Endodermal cell (in vitro differentiated cells): ENCODE measurements around the gene TTF2. TPM values are rescaled to one million over a fixed set of nuclear protein-coding genes. Genes with fewer than 3 reads are reported as not detected.

ENCODE experiments used
- DNase-seq: peaks from one replicate; pipeline ENCODE4 v3.0.0-alpha.2; 2017
- H3K27ac ChIP-seq: 2 replicates; pipeline ENCODE4 v1.5.1; 2013; ENCODE audit warnings: mild to moderate bottlenecking, low read depth, low read length, moderate library complexity
- H3K27me3 ChIP-seq: 2 replicates; pipeline ENCODE4 v1.6.1; 2013; ENCODE audit warnings: mild to moderate bottlenecking, low read length, moderate library complexity; ENCODE audit not compliant: insufficient read depth, control insufficient read depth, poor library complexity, severe bottlenecking
- H3K36me3 ChIP-seq: 2 replicates; pipeline ENCODE4 v1.7.0; 2013; ENCODE audit warnings: mild to moderate bottlenecking, low read length, moderate library complexity; ENCODE audit not compliant: control insufficient read depth, insufficient read depth
- H3K4me1 ChIP-seq: one replicate; pipeline ENCODE4 v1.7.0; 2013; ENCODE audit warnings: low read length; ENCODE audit not compliant: control insufficient read depth, insufficient read depth
- H3K4me3 ChIP-seq: 2 replicates; pipeline ENCODE4 v1.5.1; 2013; ENCODE audit warnings: mild to moderate bottlenecking, low read length, moderate library complexity
- H3K9ac ChIP-seq: 2 replicates; pipeline ENCODE4 v1.6.1; 2013; ENCODE audit warnings: mild to moderate bottlenecking, low read length, moderate library complexity; ENCODE audit not compliant: poor library complexity, severe bottlenecking; ENCODE audit errors: extremely low read depth
- H3K9me3 ChIP-seq: 2 replicates; pipeline ENCODE4 v1.6.1; 2013; ENCODE audit warnings: mild to moderate bottlenecking, low read length, moderate library complexity; ENCODE audit not compliant: control insufficient read depth
- H3K27ac Mint-ChIP-seq: 2 replicates; pipeline ENCODE4 v1.8.0; 2020; ENCODE audit warnings: mixed read lengths
- H3K27me3 Mint-ChIP-seq: 2 replicates; pipeline ENCODE4 v1.8.0; 2021; ENCODE audit warnings: mild to moderate bottlenecking, mixed read lengths; ENCODE audit not compliant: insufficient read depth
- H3K36me3 Mint-ChIP-seq: 2 replicates; pipeline ENCODE4 v1.8.0; 2020; ENCODE audit warnings: low read depth, mixed read lengths
- H3K4me1 Mint-ChIP-seq: 2 replicates; pipeline ENCODE4 v1.8.0; 2020; ENCODE audit warnings: mixed read lengths
- H3K4me3 Mint-ChIP-seq: 2 replicates; pipeline ENCODE4 v1.8.0; 2020; ENCODE audit warnings: mild to moderate bottlenecking, moderate library complexity, mixed read lengths
- H3K9me3 Mint-ChIP-seq: 2 replicates; pipeline ENCODE4 v1.8.0; 2020; ENCODE audit warnings: mild to moderate bottlenecking, mixed read lengths
- WGBS, 2 experiments: methylation state at CpG; one replicate each; pipeline versions ENCODE4 v1.1.5 to v1.1.7; 2013; ENCODE audit warnings: missing lambda C conversion rate in 2 of 2, mixed read lengths in 1 of 2; ENCODE audit not compliant: insufficient coverage in 1 of 2, insufficient read length in 1 of 2; 5-methylcytosine and 5-hydroxymethylcytosine counted together
- total RNA-seq, 2 donors: library from RNA; stranded (reverse); fragmentation: NEBNext Ultra II Directional in 1 of 2; extraction: Animal tissue kit (Norgen Biotek cat#: 25700) in 1 of 2; gene quantifications; 2 replicates in 1 of 2; 3 replicates in 1 of 2; pipeline ENCODE4 v1.2.1, GENCODE V29; 2021
- TF ChIP-seq, protein P1 (sequence below): fragments of 200-600 bp; sonication (generic); conservative IDR thresholded peaks from 2 replicates; pipeline ENCODE4 v1.5.0; 2021; ENCODE audit warnings: antibody characterized with exemption, mild to moderate bottlenecking

Gene TTF2
- total RNA-seq, 2 donors from 2014 or later = 70.9 to 71.9 TPM

DNA sequence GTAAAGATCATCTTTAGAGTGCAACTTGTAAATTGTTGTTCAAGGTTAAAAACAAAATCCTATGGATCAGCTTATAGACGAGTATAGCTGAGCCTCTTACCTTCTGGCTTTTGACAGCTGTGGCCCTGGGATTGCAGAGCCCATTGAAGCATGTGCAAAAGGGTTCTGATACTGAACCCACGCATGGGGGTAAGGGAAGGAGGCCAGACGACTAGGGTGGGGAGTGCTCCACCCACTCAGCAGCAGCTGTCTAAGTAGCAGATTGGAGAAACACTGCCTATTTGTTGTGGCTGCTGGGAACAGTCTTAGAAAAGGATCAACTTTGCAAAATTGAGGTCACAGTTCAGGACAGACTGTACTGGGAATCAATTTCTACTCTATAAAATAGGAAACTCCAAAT, 42.5 kb upstream of the TTF2 start:
- Histone ChIP-seq H3K4me1 (no peaks in the 10 kb centered on the region), H3K36me3 (no peaks in the 10 kb centered on the region), H3K9ac (no peak overlapping the region), H3K9me3 (no peaks in the 10 kb centered on the region), H3K27me3 (no peaks in the 10 kb centered on the region), H3K4me3 (no peak overlapping the region), H3K27ac (no peak overlapping the region)
- H3K4me1 Mint-ChIP-seq = no peaks in the 10 kb centered on the region
- TF ChIP-seq, protein P1, sequence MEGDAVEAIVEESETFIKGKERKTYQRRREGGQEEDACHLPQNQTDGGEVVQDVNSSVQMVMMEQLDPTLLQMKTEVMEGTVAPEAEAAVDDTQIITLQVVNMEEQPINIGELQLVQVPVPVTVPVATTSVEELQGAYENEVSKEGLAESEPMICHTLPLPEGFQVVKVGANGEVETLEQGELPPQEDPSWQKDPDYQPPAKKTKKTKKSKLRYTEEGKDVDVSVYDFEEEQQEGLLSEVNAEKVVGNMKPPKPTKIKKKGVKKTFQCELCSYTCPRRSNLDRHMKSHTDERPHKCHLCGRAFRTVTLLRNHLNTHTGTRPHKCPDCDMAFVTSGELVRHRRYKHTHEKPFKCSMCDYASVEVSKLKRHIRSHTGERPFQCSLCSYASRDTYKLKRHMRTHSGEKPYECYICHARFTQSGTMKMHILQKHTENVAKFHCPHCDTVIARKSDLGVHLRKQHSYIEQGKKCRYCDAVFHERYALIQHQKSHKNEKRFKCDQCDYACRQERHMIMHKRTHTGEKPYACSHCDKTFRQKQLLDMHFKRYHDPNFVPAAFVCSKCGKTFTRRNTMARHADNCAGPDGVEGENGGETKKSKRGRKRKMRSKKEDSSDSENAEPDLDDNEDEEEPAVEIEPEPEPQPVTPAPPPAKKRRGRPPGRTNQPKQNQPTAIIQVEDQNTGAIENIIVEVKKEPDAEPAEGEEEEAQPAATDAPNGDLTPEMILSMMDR = no peak
- no peak overlapping the region for H3K4me3 Mint-ChIP-seq
- H3K9me3 Mint-ChIP-seq = no peaks in the 10 kb centered on the region
- DNase-seq = no peak
- no peak overlapping the region for H3K27ac Mint-ChIP-seq
- 67 to 82% methylated on average over 2 to 3 of the region's 3 CpGs for WGBS, 2 experiments
- H3K36me3 Mint-ChIP-seq = no peaks in the 10 kb centered on the region
- H3K27me3 Mint-ChIP-seq = no peaks in the 10 kb centered on the region

DNA sequence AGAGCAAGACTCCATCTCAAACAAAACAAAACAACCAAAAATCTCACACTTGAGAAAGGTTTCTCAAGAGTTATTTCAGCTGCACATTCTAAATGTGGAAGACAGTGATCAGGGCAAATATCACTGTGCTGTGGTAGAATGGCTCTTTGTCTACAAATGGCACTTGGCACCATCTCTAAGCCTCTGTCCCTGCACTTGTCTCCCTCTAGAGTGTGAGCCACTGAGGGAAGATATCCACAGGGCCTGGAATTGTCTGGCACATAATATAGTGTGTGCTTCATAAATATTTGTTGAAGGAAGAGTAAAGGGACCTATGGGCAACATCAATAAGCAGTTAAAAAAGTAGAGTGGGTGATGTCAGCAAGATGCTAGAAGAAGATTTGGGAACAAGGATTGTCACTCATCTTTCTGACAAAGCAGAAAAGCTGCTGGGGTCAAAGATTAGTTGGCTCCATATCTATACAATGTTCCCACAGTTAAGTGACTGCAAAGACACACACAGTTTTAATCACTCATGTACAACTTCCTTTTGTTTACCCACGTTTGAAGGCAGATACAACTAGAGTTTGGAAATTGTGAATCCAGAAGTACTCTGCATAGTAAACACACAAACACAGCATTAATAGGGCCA, 39.5 kb upstream of the TTF2 start:
- Histone ChIP-seq H3K27me3 (no peaks in the 10 kb centered on the region), H3K36me3 (no peaks in the 10 kb centered on the region), H3K27ac (no peak overlapping the region), H3K4me1 (no peaks in the 10 kb centered on the region), H3K9me3 (no peaks in the 10 kb centered on the region), H3K4me3 (no peak overlapping the region), H3K9ac (no peak overlapping the region)
- Mint-ChIP-seq H3K36me3 (no peaks in the 10 kb centered on the region), H3K4me3 (no peak overlapping the region), H3K27ac (no peak overlapping the region), H3K9me3 (no peaks in the 10 kb centered on the region), H3K4me1 (no peaks in the 10 kb centered on the region), H3K27me3 (no peaks in the 10 kb centered on the region)
- TF ChIP-seq, protein P1 = no peak
- no peak for DNase-seq
- 79 to 100% methylated on average over 1 of the region's 1 CpG for WGBS, 2 experiments

DNA sequence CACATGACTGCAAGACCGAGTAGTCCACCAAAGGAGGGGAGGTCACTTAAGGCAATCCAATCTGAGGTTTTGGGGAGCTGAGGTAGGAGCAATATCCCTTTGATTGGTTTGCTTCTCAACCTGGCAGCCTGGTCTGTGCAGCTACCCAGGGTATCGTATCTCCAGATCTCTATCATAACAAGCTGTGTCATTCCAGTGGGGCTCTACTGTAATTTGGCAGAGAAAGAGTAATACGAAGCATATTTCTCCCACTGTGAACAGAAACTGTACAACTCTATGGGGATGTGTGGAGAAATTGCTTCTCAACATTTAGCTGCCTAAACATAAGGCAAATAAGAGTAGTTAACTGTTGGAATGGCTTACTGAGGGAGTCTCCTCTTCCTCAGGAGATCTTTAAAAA, 38.0 kb upstream of the TTF2 start:
- Histone ChIP-seq H3K4me1 (no peaks in the 10 kb centered on the region), H3K27me3 (no peaks in the 10 kb centered on the region), H3K27ac (no peak overlapping the region), H3K9me3 (no peaks in the 10 kb centered on the region), H3K4me3 (no peak overlapping the region), H3K9ac (no peak overlapping the region), H3K36me3 (no peaks in the 10 kb centered on the region)
- no peak for DNase-seq
- H3K9me3 Mint-ChIP-seq = no peaks in the 10 kb centered on the region
- H3K4me1 Mint-ChIP-seq = no peaks in the 10 kb centered on the region
- H3K27ac Mint-ChIP-seq = no peak overlapping the region
- H3K27me3 Mint-ChIP-seq = no peaks in the 10 kb centered on the region
- no peak overlapping the region for H3K4me3 Mint-ChIP-seq
- WGBS, 2 experiments = 87 to 100% methylated on average over 1 to 3 of the region's 3 CpGs
- TF ChIP-seq, protein P1 = no peak
- H3K36me3 Mint-ChIP-seq = no peaks in the 10 kb centered on the region
